HG03108 (cell line): Measurements from ENCODE around the gene BRF1.

Experiments used
- ATAC-seq: cut with Tn5 transposase; IDR thresholded peaks from one replicate; pipeline ENCODE4 v1.9.1; 2021; ENCODE audit warnings: moderate library complexity; ENCODE audit not compliant: unreplicated experiment

BRF1 gene

GRCh38 chr14:105241641-105242040 is 59.2 kb downstream of the BRF1 start:
- no peak for ATAC-seq

- no peak for ATAC-seq
Observed at GRCh38 chr14:105240811-105241576, 59.8 kb downstream of the BRF1 start.

- no peak for ATAC-seq
Observed at GRCh38 chr14:105229099-105229655, 71.6 kb downstream of the BRF1 start.

GRCh38 chr14:105228562-105228961 is 72.2 kb downstream of the BRF1 start:
- no peak for ATAC-seq

- ATAC-seq, result no peak
Observed at GRCh38 chr14:105227346-105227745, 73.5 kb downstream of the BRF1 start.

GRCh38 chr14:105226198-105226597 is 74.6 kb downstream of the BRF1 start:
- ATAC-seq, result no peak

- no peak for ATAC-seq
Observed at GRCh38 chr14:105224845-105225570, 75.8 kb downstream of the BRF1 start.

GRCh38 chr14:105223770-105224544 is 76.8 kb downstream of the BRF1 start:
- ATAC-seq, result no peak

- no peak for ATAC-seq
Observed at GRCh38 chr14:105223260-105223659, 77.5 kb downstream of the BRF1 start.

GRCh38 chr14:105221598-105222178 is 79.1 kb downstream of the BRF1 start:
- ATAC-seq, result no peak

GRCh38 chr14:105220699-105221597 is 79.9 kb downstream of the BRF1 start:
- ATAC-seq, result no peak

- ATAC-seq, result no peak
Observed at GRCh38 chr14:105219753-105220152, 81.0 kb downstream of the BRF1 start.

GRCh38 chr14:105219043-105219612 is 81.7 kb downstream of the BRF1 start:
- ATAC-seq, result no peak

- ATAC-seq, result no peak
Observed at GRCh38 chr14:105218611-105219010, 82.2 kb downstream of the BRF1 start.

GRCh38 chr14:105217774-105218173 is 83.0 kb downstream of the BRF1 start:
- ATAC-seq, result no peak

GRCh38 chr14:105216490-105217247 is 84.1 kb downstream of the BRF1 start:
- ATAC-seq, result no peak

GRCh38 chr14:105215602-105216001 is 85.2 kb downstream of the BRF1 start:
- no peak for ATAC-seq

GRCh38 chr14:105214324-105214915 is 86.4 kb downstream of the BRF1 start:
- ATAC-seq, result no peak
